GM20431 (cell line): Measurements from ENCODE around the gene POLR3A.

ENCODE experiments used
- in situ Hi-C: fragments of 300-500 bp; cut with MseI, MboI; formaldehyde crosslinking; loops from one replicate; pipeline ENCODE4 v1.15.0; 2020; ENCODE audit warnings: low sequenced_read_pairs; ENCODE audit not compliant: unreplicated experiment

POLR3A gene

DNA sequence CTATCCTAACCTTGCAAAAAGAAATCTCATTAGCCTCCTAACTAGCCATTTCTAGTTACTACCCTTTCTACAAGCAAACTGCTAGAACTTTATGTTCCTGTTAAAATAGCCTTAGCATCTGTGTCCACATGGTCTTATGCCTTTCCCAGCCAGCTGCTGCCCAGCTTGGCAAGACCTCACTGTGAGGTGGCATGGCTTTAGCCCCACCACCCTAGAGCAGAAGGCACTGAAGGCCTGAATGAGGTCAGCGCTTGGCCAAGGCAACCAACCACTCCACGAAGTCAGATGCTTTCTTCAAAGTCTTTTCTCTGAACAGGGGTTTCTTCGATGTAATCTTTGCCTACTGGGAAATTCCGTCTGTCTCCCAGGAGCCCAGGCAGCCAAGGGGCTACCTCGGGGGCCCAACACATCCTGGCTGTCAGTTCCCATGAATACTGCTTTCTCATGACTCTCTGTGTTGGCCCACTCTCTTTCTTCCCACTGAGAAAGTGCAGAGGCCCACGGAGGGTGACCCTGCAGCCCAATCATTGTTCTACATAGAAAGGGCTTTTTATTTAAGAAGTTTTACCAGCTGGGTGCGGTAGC lies 41.6 kb downstream of the POLR3A start:
- in situ Hi-C loops, result no loop called here

DNA sequence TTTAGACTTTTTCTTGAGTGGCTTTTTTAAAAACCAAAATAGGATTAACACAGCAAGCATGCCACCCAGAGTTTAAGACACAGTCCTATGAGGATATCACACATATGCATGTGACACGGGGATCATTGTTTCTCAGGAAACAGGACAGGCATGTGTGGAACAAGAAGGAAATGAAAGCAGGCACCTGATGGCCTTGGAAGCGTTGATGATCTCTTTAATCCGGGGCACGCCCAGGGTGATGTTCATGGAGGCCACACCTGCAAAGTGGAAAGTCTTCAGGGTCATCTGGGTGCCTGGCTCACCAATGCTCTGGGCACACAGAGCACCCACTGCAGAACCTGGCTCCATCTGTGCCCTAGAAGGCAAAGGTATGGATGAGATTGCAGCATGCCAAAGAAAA lies 44.3 kb downstream of the POLR3A start:
- in situ Hi-C loops, result no loop called here

DNA sequence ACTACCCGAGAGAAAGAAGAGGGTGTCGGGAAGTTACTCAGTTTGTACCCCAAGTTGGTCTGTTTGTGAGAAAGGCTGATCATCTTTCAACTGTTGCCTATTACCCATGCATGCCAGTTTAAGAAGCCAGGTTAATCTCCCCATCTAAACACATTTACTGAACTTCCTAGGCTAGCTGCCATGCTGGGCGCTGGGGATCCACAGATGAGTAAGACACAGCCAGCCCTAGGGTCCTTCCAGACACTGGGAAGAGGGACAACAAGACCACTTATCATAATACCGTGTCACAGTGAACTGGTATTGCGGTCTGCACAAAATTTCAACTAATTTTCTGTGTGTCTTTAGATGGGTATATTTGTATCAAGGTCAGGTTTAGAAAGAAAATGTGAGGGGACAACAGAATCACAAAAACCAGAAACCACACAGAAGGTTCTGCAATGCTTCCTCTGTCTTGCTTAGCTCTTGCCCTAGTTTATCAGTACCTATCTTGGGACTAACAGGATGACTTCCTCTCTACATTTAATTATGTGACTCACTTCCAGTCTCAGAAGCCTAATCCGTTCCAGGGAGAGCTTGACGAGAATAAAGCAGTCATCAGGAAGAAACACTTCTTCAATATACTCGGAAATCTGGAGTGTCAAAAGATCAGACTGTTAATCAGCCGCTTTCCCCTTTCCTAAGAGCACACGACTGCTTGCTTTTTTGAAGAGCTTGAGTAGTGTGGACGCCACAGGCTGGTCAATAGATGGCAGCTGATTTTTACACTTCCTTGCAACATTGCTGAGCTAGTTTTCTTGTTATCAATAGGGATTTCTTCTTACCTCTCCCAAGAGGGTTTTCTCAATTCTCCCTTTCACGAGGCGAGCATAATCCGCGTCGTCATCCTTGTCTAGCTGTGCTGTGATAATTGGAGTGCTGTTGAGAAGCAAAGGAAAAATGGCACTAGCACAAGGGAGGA lies 45.7 kb downstream of the POLR3A start:
- in situ Hi-C loops, result no loop called here

DNA sequence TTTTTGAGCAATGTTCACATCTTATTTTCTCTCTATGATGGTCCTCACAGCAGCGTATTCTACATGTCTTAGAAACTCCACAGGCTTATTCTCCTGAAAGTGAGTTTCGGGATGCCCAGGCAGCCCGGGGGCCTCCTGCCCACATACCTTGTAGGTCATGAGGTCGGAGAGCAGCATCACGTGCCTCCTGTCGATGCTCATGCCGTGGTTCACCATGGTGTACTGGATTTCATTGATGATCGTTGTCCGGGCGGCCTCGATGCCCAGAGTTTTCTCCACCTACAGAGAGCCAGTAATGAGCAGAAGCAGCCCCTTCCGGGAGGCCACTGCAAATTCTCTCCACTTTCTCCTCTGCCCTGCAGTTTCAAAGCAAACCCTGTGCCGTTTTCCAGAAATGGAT lies 48.0 kb downstream of the POLR3A start:
- in situ Hi-C loops, result no loop called here

DNA sequence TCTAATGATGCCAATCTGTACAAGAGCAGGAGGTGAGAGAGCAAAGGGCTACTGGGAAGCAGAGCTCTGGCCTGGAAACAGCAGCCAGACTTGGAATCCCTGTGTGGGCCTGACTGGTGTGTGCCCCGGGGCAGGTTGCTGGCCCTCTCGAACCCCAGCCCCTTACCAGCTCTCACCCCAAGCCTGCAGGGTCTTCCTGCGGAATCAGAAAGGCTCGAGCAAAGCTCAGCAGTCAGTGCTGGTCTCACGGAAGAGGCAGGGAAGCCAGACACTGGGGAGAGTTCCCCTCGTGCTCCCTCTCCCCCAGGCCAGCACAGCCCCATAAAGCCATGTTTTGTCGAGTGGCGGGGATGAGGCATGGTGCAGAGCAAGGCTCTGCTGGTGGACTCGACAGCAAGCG lies 50.1 kb downstream of the POLR3A start:
- in situ Hi-C loops, result no loop called here

DNA sequence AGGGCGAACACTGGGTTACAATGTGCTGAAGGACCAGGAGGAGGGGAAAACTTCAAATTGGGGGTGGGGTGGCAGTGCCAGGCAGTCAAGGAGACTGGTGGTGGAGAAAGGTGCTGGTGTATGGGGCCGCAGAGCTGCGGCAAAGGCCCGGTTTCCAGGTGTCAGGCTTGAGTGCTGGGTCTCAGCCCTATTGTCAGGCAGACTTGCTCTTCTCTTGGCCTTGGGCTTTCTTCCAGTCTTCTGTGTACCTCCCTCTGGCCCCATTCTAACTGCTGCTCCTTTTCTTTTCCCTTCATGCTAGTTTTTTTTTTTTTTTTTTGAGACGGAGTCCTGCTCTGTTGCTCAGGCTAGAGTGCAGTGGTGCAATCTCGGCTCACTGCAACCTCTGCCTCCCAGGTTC lies 51.0 kb downstream of the POLR3A start:
- in situ Hi-C loops, result no loop called here

DNA sequence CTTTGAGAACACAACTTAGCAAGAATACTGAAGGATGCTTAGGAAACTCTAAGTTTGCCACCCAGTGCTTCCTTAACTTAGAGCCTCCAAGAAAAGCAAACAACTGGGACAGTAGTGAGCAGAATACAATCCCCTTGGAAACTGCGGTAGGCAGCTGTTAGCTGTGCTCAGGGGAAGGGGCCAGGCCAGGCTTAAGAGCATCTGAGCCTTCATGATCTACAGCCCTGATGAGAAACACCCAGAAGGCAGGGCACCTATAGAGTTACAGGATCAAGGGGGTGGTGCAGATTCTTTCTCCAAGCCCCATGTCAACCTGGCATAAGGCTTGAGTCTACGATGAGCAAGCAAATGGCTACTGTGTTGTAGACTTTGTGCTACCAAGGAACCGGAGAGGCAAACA lies 51.4 kb downstream of the POLR3A start:
- in situ Hi-C loops, result no loop called here

DNA sequence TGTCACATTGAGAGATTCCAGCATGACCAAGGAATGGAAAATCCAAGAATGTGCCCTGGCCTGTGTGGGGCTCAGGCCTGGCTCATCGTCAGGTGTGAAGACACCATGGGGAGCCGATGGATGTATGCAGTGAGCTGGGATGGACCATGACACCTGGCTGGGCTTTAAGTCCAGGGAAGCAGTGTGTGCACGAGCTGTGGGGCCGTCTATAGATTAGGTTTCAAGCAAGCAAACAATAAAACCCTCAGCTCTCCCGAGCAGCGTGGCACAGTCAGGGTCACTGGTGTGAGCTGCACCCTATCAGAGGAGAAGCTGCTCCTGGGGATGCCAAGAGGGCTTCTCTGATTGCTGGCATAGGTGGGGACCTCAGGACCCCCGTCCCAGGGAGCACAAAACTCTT lies 52.3 kb downstream of the POLR3A start:
- in situ Hi-C loops, result no loop called here

DNA sequence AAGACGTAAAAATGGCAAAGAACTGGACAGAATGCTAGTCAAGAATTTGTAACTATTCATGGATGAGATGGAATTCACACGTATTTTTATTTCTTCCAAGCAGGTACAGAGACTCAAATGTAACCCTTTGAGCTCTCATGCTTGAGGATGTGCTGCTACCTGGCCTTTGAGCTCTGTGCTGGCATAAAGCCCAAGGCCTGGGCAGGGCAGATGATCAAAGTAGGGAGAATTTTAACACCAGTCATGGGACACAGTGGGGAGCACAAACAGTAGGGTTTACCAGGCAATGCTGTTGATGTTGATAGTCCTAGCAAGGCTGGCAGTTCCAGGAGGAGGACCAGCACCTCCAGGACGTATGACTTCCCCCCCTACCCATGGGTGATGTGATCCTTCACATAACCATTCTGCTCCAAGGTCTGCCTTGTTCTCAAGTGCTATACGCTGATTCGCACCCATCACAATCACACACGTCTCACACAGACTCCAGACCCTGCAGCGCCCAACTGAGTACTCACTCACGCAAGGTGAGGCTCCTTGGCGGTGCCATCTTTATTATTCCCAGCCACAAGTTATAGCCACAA lies 54.1 kb downstream of the POLR3A start:
- in situ Hi-C loops, result no loop called here

DNA sequence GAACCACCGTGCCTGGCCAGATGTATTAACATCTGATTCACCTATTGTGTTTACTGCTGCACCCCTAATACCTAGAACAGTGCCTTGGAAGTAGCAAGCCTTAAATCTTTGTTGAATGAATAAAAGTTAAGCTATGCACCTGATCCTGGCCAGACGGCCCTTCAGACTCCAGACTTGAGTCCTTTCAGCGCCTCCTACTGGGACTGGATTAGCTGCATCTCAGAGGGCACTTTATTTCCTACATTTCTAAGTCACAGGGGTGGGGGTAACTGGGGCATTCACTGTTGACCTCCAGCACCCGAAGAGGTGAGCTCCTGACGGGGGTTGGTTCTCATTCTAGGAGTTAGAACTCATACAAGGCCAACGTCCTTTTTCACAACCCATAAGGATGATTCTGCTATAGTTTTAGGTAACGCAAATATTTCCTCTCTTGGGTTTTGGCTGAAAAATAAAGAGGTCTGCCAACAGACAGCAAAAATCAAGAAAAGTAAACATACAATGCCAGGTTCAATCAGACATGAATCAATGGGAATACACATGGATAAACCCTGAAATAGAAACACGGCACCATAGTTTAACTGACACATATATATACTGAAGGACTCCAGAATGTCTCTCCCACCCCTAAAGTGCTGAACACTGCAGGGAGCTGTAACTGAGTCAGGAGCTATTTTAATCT lies 54.8 kb downstream of the POLR3A start:
- in situ Hi-C loops, result no loop called here

DNA sequence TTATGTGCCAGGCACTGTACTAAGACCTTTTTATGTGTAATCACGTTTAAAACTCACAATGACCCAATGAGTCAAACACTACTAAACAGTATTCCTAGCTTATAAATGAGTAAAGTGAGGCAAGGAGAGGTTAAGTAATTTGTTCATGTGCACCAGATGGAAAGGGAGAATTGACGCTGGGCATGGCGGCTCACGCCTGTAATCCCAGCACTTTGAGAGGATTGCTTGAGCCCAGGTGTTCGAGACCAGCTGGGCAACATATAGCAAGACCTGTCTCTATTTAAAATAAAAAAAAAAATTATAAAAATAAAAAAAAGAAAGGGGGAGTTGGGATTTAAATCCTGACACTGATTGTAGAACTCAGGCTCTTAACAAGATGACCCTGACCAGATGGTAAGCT lies 56.0 kb downstream of the POLR3A start:
- in situ Hi-C loops, result no loop called here

DNA sequence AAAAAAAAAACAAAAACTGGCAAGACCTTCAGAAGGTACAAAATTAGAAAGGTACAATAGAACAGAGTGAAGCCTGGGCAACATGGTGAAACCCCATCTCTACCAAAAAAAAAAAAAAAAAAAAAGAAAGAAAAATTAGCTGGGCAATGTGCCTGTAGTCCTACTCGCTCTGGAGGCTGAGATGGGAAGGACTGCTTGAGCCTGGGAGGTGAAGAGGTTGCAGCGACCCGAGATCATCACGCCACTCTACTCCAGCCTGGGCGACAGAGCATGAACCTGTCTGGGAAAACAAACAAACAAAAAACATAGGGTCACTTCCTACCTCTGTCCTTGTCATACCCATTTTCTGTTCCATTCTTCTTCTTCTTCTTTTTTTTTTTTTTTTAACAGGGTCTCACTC lies 57.2 kb downstream of the POLR3A start:
- in situ Hi-C loops, result no loop called here

DNA sequence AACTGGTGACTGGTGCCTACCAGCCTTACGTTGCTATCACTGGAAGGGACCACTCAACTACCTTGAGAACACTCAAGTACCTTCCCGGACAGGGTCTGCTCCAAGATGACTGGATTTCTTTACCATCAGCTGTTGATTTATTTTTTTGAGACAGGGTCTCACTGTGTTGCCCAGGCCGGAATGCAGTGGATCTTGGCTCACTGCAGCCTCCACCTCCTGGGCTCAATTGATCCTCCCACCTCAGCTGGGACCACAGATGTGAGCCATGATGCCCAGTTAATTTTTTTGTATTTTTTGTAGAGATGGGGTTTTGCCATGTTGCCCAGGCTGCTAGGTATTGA lies 57.5 kb downstream of the POLR3A start:
- in situ Hi-C loops, result no loop called here

DNA sequence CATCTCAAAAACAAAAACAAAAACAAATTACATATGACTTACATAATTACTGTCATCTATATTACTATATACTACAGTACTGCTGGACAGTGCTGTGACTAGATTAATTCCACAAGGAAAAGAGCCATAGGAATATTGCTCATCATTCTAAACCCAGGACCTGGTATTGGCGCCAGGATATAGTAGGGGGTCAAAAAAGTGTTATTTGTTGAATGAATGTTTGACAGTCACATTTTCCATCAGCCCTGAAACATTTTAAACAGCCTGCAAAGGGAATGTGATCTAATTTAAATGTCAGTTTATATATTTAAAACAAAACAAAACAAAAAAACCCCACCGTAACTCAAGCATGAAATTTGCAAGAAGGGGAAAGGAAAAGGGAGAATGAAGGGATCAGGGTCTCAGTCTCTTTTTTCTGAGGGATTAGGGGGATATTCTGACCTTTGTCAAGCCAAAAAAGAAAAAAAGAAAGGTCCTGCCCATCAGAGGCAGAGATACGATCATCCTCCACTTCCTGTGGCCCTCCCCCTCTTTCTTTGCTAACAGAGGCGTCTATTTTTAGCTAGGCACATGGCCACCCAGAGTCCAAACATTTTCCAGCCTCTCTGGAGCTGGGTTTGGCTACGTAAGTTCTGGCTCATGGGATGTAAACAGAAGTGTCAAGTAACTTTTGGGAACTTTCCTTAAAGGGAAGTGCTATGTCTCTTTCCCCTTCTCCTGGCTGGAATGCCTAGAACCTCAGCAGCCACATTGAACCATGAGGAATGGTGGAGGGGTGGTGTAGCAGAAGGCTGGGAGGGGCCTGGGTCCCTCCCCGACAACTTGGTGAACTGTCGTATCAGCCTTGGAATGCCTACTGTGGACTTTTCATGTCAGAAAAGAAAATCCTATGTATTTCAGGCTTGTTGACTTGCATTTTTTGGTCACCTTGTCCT lies 58.2 kb downstream of the POLR3A start:
- in situ Hi-C loops, result no loop called here

DNA sequence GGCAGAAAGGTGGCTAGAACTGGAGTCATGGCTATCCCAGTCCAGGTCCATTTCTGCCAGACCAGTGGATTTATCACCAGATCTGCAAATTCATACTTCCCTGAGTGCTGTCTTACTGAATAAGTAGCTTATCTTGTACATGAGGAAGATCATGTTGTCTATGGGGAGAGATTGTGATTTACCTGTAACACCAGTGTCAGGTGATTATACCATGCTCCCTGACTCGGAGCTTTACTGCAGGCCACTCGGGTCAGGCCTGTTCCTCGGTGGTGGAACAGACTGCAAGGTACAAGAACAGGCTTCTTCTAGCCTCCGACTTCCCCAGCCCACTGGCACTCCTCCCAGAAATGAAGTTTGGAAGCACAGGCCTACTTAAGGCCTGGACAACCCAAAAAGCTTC lies 60.2 kb downstream of the POLR3A start:
- in situ Hi-C loops, result no loop called here

DNA sequence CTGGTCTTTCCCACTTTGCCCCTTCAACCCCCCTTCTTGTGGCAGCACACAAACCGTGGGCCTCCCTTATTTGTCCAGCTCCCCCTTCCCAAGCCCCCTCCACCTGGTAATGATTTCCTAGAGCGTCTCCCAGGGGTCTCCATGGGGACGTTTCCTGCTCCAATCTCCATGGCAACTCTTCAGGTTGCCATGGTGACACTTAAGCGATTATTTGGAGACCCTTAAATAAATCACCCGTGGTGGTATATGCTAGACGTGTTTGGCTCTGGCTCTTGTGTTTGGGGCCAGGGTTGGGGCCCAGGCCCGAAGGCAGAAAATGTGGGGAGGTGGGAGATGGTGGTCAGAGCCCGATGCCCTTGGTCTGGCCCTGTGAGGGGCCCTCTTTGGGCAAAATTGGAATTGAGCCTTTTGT lies 61.7 kb downstream of the POLR3A start:
- in situ Hi-C loops, result no loop called here

DNA sequence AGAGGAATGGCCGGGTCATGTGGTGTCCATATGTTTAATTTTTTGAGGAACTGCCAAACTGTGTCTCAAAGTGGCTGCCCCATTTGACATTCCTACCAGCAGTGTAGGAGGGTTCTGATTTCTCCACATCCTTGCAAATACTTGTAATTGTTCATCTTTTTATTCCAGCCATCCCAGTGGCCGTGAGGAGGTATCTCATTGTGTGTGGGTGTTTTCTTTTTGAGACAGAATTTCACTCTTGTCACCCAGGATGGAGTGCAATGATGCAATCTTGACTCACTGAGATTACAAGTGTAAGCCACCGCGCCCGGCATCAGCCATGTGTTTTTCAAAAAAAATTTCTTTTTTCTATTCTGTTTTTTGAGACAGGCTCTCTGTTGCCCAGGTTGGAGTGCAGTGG lies 64.0 kb downstream of the POLR3A start:
- in situ Hi-C loops, result no loop called here

DNA sequence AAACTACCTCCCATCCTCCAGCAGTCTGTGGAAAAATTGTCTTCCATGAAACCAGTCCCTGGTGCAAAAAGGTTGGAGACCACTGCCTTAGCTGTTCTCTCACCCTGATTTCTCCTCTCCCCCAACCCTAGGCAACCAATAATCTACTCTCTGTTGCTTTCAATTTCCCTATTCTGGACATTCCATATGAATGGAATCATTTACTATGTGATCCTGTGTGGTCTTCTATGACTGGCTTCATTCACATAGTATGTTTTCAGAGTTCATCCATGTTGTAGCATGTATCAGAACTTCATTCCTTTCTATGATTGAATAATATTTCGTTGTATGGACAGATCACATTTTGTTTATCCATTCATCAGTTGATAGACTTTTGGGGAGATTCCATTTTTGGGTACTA lies 64.5 kb downstream of the POLR3A start:
- in situ Hi-C loops, result no loop called here

DNA sequence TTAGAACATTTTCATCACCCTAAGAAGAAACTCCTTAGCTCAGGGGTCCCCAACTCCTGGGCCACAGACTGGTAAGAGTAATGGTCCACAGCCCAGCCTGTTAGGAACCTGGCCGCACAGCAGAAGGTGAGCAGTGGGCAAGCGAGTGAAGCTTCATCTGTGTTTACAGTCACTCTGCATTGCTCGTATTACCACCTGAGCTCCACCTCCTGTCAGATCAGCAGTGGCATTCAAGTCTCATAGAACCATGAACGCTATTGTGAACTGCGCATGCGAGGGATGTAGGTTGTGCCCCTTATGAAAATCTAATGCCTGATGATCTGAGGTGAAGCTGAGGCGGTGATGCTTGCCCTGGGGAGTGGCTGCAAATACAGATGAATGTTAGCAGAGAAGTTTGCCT lies 65.4 kb downstream of the POLR3A start:
- in situ Hi-C loops, result no loop called here
